HUES48 (cell line): ENCODE measurements around the gene CDC42BPB.
"Not testable (repeated sequence)": the region's sequence is repeated elsewhere in the genome, so short reads cannot be mapped to it uniquely, and the experiment has no call there.

ENCODE experiments used
- H3K27ac ChIP-seq: one replicate; pipeline ENCODE4 v1.7.0; 2013; ENCODE audit warnings: low read depth, low read length, inconsistent platforms
- H3K27me3 ChIP-seq: 2 replicates; pipeline ENCODE4 v1.6.1; 2013; ENCODE audit warnings: mild to moderate bottlenecking, low read length; ENCODE audit not compliant: control insufficient read depth, insufficient read depth
- H3K36me3 ChIP-seq: 2 replicates; pipeline ENCODE4 v1.6.1; 2013; ENCODE audit warnings: low read length; ENCODE audit not compliant: control insufficient read depth, insufficient read depth
- H3K4me1 ChIP-seq: 2 replicates; pipeline ENCODE4 v1.6.1; 2013; ENCODE audit warnings: mild to moderate bottlenecking, low read length; ENCODE audit not compliant: control insufficient read depth, insufficient read depth
- H3K4me3 ChIP-seq: 2 replicates; pipeline ENCODE4 v1.5.1; 2013; ENCODE audit warnings: mild to moderate bottlenecking, low read depth, low read length
- H3K9ac ChIP-seq: 2 replicates; pipeline ENCODE4 v1.6.1; 2013; ENCODE audit warnings: mild to moderate bottlenecking, low read depth, low read length, moderate library complexity
- H3K9me3 ChIP-seq: 2 replicates; pipeline ENCODE4 v1.6.1; 2013; ENCODE audit warnings: low read length; ENCODE audit not compliant: control insufficient read depth, insufficient read depth

The CDC42BPB gene

DNA sequence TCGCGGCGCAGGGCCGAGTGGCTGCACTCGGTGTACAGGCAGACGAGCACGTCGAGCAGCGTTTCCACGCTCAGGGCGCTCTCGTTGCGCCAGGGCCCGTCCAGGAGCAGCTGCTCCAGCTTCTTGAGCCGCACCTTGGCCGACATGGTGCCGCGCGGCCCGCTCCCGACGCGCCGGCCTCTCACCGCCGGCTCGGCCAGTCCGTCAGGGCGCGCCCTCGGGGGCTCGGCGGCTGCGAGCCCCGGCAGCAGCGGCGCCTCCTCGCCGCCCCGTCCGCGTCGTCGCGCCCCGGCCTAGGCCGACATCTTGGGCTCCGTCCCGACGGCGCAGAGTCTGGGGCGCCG is 349 bp downstream of the CDC42BPB start:
- peak overlapping the region; percentile 56; the same call in 1 of the 2 replicates for H3K9ac ChIP-seq
- H3K4me1 ChIP-seq = 0 out of 2 replicates have a peak, but pooled peaks cover 7% of the 10 kb centered on the region
- no peaks in the 10 kb centered on the region for H3K27me3 ChIP-seq
- peak overlapping the region; percentile 80 for H3K4me3 ChIP-seq
- no peaks in the 10 kb centered on the region for H3K36me3 ChIP-seq
- no peaks in the 10 kb centered on the region for H3K9me3 ChIP-seq
- H3K27ac ChIP-seq = peak overlapping the region; percentile 64

DNA sequence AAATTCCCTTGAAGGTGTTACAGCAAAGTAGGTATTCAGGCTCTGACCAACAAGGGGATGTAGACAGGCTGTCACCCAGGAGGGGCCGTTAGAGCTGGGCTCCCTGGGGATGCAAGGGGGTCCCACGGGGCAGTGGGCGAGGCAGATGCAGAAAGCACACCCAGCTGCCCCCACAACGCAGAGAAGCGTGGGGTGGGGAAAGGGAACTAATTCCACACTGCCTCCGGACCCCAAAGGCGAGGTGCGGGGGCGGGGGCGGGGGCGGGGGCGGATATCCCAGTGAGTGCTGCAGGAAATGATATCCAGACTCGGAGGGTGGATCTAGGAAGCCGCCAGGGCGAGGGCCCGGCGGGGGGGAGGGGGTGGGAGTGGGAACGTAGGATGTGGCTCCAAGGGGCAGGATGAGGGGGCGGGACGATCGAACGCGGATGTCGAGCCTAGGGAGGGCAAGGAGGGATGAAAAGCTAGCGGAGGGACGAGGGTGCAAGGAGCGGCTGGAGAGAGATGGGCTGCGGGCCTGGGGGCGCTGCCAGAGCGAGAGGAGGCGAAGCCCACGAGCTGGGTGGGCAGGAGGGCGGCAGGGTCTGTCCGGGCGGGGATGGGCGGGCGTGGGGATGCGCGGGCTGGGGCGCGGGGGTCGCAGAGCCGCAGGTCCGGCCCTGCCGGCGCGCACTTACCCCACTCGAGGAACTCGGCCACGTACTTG is 874 bp downstream of the CDC42BPB start:
- H3K4me3 ChIP-seq = peak overlapping the region; percentile 80
- 0 out of 2 replicates have a peak, but pooled peaks cover 7% of the 10 kb centered on the region for H3K4me1 ChIP-seq
- peak overlapping the region; percentile 56; the same call in 1 of the 2 replicates for H3K9ac ChIP-seq
- H3K27me3 ChIP-seq = no peaks in the 10 kb centered on the region
- no peaks in the 10 kb centered on the region for H3K36me3 ChIP-seq
- peak overlapping the region; percentile 64 for H3K27ac ChIP-seq
- H3K9me3 ChIP-seq = no peaks in the 10 kb centered on the region

DNA sequence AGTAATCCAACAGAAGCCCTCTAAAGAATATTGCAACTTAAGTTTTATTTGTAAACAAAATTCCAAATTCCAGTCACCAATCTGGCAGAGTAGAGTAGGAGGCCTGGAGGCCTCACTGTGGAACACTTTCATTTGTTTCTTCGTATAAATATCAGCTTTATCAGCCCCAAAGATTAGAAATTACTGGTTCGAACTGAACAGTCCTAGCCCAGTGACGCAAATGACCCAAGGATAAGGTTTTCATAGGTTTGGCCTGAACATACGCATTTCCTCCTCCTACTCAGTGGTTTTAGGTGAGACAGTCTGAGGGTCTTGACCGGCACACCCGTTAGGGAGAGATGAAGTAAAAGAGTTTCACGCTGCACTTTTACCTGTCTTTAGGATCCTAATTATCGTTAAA is 1.7 kb downstream of the CDC42BPB start:
- Histone ChIP-seq H3K36me3 (no peaks in the 10 kb centered on the region), H3K4me3 (peak overlapping the region; percentile 80), H3K9me3 (no peaks in the 10 kb centered on the region), H3K4me1 (0 out of 2 replicates have a peak, but pooled peaks cover 7% of the 10 kb centered on the region), H3K9ac (no peak overlapping the region), H3K27ac (peak overlapping the region; percentile 41), H3K27me3 (no peaks in the 10 kb centered on the region)

DNA sequence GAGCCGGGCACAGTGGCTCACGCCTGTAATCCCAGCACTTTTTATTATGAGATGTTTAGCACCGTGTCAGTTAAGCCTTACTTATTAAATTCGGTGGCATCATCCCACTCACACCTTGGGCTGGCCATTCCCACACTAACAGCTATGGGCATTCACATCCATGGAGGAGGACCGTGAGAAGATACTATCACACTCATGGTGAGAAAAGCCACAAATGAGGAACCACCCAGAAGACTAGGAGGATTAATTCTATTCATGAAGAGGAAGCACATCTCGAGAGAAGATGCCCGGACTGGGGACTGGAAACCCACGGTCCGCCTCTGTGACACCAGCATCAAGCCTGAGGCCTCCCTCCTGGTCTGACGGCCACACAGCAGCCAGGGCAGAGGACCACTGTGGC is 4.9 kb downstream of the CDC42BPB start:
- Histone ChIP-seq H3K27ac (no peak overlapping the region), H3K9me3 (no peaks in the 10 kb centered on the region), H3K36me3 (no peaks in the 10 kb centered on the region), H3K27me3 (no peaks in the 10 kb centered on the region), H3K4me1 (0 out of 2 replicates have a peak, but pooled peaks cover 7% of the 10 kb centered on the region), H3K4me3 (no peak overlapping the region), H3K9ac (no peak overlapping the region)

DNA sequence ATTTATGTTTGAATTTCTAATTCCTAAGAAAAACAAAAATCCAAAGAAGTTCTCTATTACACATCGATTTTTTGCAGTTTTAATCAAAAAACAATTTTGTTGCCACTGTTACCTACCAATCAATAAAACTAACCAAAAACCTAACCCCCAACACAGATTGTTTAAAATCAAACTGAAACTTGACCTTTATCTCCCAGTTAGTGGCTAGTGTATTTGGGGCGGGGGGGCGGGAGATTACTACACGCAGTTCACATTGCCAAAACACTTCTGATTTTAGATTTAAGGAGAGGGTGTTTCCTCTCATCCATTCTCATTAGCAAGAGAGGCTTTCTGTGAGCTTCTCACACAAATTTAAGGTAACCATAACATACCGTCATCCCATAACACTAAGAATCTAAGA is 6.4 kb downstream of the CDC42BPB start:
- no peaks in the 10 kb centered on the region for H3K9me3 ChIP-seq
- no peak overlapping the region for H3K27ac ChIP-seq
- no peak overlapping the region for H3K9ac ChIP-seq
- no peak overlapping the region for H3K4me3 ChIP-seq
- H3K4me1 ChIP-seq = peaks cover 10% of the 10 kb centered on the region; the same call in 1 of the 2 replicates
- H3K36me3 ChIP-seq = no peaks in the 10 kb centered on the region
- no peaks in the 10 kb centered on the region for H3K27me3 ChIP-seq

DNA sequence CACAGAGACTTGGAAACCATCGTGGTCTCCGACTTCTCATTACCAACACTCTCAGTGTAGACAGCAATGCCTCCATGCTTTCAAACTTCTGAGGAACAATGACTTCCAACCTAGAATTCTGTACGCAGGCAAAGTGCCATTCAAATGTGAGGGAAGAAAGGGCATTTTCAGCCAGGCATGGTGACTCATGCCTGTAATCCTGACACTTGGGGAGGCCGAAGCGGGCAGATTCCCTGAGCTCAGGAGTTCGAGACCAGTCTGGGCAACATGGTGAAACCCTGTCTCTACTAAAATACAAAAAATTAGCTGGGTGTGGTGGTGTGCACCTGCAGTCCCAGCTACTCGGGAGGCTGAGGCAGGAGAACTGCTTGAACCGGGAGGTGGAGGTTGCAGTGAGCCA is 9.9 kb downstream of the CDC42BPB start:
- H3K27me3 ChIP-seq, H3K36me3 ChIP-seq, H3K9ac ChIP-seq, H3K4me3 ChIP-seq, H3K4me1 ChIP-seq, H3K9me3 ChIP-seq, H3K27ac ChIP-seq: not testable (repeated sequence)

DNA sequence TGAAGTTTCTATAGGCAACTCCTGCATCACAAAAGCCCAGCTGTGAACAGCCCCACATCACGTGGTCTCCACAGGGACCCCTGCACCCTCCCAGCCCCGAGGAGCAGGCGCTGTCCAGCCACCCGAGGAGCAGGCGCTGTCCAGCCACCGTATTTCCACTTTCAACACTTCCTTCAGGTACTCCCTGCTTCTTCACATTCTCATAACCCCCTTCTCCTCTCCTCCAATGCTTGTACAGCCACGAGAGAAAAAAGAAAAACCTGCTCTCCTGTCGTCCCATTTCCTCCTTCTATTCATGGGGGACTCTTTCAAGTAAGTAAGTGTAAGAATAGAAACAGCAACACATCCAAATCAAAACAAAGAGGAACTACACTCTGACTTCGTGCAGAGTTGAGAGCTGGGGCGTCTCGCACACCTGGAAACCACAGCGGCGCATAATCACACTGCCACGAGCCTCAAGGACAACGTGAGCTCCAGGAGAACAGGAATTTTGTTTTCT is 11.9 kb downstream of the CDC42BPB start:
- H3K27ac ChIP-seq = no peak overlapping the region
- H3K4me3 ChIP-seq = no peak overlapping the region
- H3K4me1 ChIP-seq = peaks cover 7% of the 10 kb centered on the region; the same call in 1 of the 2 replicates
- H3K36me3 ChIP-seq = peaks cover 5% of the 10 kb centered on the region
- no peak overlapping the region for H3K9ac ChIP-seq
- no peaks in the 10 kb centered on the region for H3K27me3 ChIP-seq
- no peaks in the 10 kb centered on the region for H3K9me3 ChIP-seq

DNA sequence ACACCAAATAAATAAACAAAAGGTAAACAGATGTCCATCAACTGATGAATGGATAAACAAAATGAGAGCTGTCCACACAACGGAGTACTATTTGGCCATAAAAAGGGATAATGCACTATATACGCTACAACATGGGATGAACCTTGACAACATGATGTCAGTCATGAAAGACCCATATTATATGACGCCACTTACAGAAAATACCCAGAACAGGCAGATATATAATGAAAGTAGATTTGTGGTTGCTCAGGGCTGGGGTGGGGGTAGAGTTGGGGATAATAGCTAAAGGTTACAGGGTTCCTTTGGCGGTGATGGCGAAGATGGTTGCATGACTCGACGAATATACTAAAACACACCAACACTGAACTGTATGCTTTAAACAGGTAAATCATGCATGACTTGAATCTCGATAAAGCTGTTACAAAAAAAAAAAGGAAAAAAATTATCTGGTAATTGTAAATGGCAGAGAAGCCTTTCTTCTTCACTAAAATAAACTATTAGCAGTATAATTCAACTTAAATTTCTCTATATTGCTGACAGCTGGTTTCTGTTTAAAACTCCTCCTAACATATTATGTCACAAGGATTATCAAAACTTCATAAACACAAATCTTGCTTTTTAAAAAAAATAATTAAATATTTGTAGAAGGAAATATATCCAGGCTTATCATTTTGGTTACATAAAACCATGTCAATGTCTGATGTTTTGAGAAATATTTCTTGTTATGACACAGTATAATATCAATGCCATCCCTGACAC is 13.9 kb downstream of the CDC42BPB start:
- peaks cover 5% of the 10 kb centered on the region for H3K36me3 ChIP-seq
- H3K9ac ChIP-seq = no peak overlapping the region
- no peak overlapping the region for H3K27ac ChIP-seq
- H3K27me3 ChIP-seq = no peaks in the 10 kb centered on the region
- peaks cover 7% of the 10 kb centered on the region; the same call in 1 of the 2 replicates for H3K4me1 ChIP-seq
- no peaks in the 10 kb centered on the region for H3K9me3 ChIP-seq
- no peak overlapping the region for H3K4me3 ChIP-seq

DNA sequence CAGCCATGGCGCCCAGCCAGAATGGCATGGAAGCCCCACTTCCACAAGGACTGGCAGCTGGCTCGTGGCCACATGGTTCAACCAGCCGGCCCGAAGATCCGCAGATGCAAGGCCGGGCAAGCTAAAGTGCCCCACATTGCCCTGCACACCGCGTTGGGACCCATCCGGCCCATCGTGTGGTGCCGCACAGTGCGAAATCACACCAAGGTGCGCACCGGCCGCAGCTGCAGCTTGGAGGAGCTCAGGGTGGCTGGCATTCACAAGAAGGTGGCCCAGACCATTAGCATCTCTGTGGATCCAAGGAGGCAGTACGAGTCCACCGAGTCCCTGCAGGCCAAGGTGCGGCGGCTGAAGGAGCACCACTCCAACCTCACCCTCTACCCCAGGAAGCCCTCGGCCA is 15.9 kb downstream of the CDC42BPB start:
- H3K36me3 ChIP-seq = peaks cover 5% of the 10 kb centered on the region
- H3K27ac ChIP-seq = no peak overlapping the region
- no peaks in the 10 kb centered on the region for H3K27me3 ChIP-seq
- no peak overlapping the region for H3K9ac ChIP-seq
- no peak overlapping the region for H3K4me3 ChIP-seq
- no peaks in the 10 kb centered on the region for H3K9me3 ChIP-seq
- peaks cover 7% of the 10 kb centered on the region; the same call in 1 of the 2 replicates for H3K4me1 ChIP-seq

DNA sequence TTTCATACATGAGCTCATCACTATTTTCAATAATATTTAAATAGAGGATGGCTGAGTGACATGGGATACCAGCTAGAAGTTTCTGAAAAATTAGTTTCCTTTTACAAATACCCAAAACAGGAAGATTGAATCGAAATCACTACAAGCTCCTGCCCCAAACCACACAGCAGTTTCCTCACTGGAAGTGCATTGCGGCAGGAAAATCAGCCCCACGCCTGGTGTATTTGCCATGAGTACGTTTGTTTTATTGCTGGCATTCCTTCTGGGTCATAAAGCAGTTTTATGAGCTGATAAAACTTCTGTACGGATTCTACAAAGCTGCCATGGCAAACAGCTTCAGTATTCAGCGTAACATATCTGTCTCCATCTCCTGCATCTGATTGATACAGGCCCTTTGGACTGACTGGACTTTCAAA is 23.7 kb downstream of the CDC42BPB start:
- no peak overlapping the region for H3K27ac ChIP-seq
- no peaks in the 10 kb centered on the region for H3K9me3 ChIP-seq
- no peaks in the 10 kb centered on the region for H3K4me1 ChIP-seq
- H3K27me3 ChIP-seq = no peaks in the 10 kb centered on the region
- no peaks in the 10 kb centered on the region for H3K36me3 ChIP-seq
- no peak overlapping the region for H3K9ac ChIP-seq
- no peak overlapping the region for H3K4me3 ChIP-seq

DNA sequence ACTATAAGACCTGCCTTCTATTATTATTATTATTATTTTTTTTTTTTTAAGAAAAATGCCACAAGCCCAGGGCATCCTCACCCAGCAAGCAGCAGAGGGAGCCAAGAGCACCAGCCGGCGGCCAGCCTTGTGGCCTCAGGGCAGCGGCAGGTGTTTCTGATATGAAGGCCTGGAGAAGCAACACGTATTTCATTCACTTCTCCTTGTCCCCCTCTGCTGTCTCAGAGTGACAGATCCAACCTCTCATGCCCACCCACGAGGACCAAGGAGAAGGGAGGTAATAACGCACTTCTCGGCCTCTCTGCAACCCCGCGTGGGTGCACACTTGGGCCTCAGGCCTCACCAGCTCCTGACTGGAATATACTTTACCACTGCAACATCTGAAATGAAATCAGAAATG is 25.4 kb downstream of the CDC42BPB start:
- no peaks in the 10 kb centered on the region for H3K4me1 ChIP-seq
- no peak overlapping the region for H3K9ac ChIP-seq
- H3K36me3 ChIP-seq = no peaks in the 10 kb centered on the region
- H3K27me3 ChIP-seq = no peaks in the 10 kb centered on the region
- H3K27ac ChIP-seq = no peak overlapping the region
- H3K4me3 ChIP-seq = no peak overlapping the region
- H3K9me3 ChIP-seq = no peaks in the 10 kb centered on the region
